PC-9 (cell line): ENCODE data around the gene CACHD1. TPM values are rescaled to one million over a fixed set of nuclear protein-coding genes. Genes with fewer than 3 reads are reported as not detected.

Experiments used
- BruUV-seq: library from RNA; stranded (reverse); fragments of 400-500 nt; replicated peaks from 2 replicates; lab custom pipeline; 2021; lab: Mats Ljungman, UMichigan
- CTCF ChIA-PET: fragments of 300-600 bp; sonication (Branson Sonifier 250); formaldehyde crosslinking; loops from one replicate; lab custom pipeline; 2022; ENCODE audit warnings: antibody characterized with exemption; lab: Charles Lee
- POLR2A ChIA-PET: fragments of 300-600 bp; sonication (Branson Sonifier 250); formaldehyde crosslinking; loops from one replicate; lab custom pipeline; 2022; ENCODE audit warnings: antibody characterized with exemption; ENCODE audit not compliant: unreplicated experiment; lab: Charles Lee
- DNase-seq, 2 experiments: peaks; one replicate each; pipeline versions ENCODE4 v3.0.0 to v3.0.0-alpha.2; 2015 to 2022; ENCODE audit warnings: mixed read lengths in 1 of 2
- H2AFZ ChIP-seq: fragments of 200-600 bp; sonication (generic); 2 replicates; pipeline ENCODE4 v1.8.1; 2017; ENCODE audit warnings: antibody characterized with exemption
- H3F3A ChIP-seq: fragments of 200-600 bp; sonication (generic); 2 replicates; pipeline ENCODE4 v1.8.1; 2017; ENCODE audit warnings: antibody characterized with exemption, mild to moderate bottlenecking, low read depth; ENCODE audit not compliant: insufficient read depth
- H3K27ac ChIP-seq: fragments of 200-600 bp; sonication (generic); 2 replicates; pipeline ENCODE4 v1.6.1; 2016; ENCODE audit warnings: mixed run types
- H3K27me3 ChIP-seq: fragments of 200-600 bp; sonication (generic); 2 replicates; pipeline ENCODE4 v1.6.1; 2016; ENCODE audit warnings: low read depth, mixed run types; ENCODE audit not compliant: insufficient read depth
- H3K36me3 ChIP-seq: fragments of 200-600 bp; sonication (generic); 2 replicates; pipeline ENCODE4 v1.6.1; 2016; ENCODE audit warnings: low read depth, mixed run types
- H3K4me1 ChIP-seq: fragments of 200-600 bp; sonication (generic); replicated peaks from 2 replicates; pipeline ENCODE4 v1.6.1; 2016; ENCODE audit warnings: mixed run types; ENCODE audit not compliant: insufficient read depth
- H3K4me2 ChIP-seq: fragments of 200-600 bp; sonication (generic); 2 replicates; pipeline ENCODE4 v1.6.1; 2017; ENCODE audit warnings: mixed run types
- H3K4me3 ChIP-seq: fragments of 200-600 bp; sonication (generic); 2 replicates; pipeline ENCODE4 v1.6.1; 2016; ENCODE audit warnings: mixed run types
- H3K79me2 ChIP-seq: fragments of 200-600 bp; sonication (generic); 2 replicates; pipeline ENCODE4 v1.6.1; 2017; ENCODE audit warnings: low read depth, mixed run types
- H3K9me2 ChIP-seq: fragments of 200-600 bp; sonication (generic); 2 replicates; pipeline ENCODE4 v1.8.1; 2017; ENCODE audit warnings: mild to moderate bottlenecking; ENCODE audit not compliant: insufficient read depth
- H3K9me3 ChIP-seq: fragments of 200-600 bp; sonication (generic); 2 replicates; pipeline ENCODE4 v1.8.1; 2016; ENCODE audit warnings: low read depth; ENCODE audit not compliant: insufficient read depth
- H4K20me1 ChIP-seq: fragments of 200-600 bp; sonication (generic); 2 replicates; pipeline ENCODE4 v1.8.1; 2017; ENCODE audit not compliant: insufficient read depth
- CTCF ChIP-seq: fragments of 200-600 bp; sonication (generic); conservative IDR thresholded peaks from 2 replicates; pipeline ENCODE4 v1.6.1; 2017; ENCODE audit warnings: mixed run types, antibody characterized with exemption, mild to moderate bottlenecking, moderate library complexity
- EZH2 ChIP-seq: fragments of 200-600 bp; sonication (generic); IDR thresholded peaks from 2 replicates; pipeline ENCODE4 v1.8.0; 2017; ENCODE audit warnings: antibody characterized with exemption, low read depth
- intact Hi-C: fragments of 100-400 bp; cut with micrococcal nuclease; formaldehyde crosslinking; loops from one replicate; pipeline ENCODE4 v1.10.0; 2022; ENCODE audit not compliant: unreplicated experiment
- total RNA-seq: library from RNA; stranded (reverse); gene quantifications from 2 replicates; pipeline ENCODE4 v1.2.3, GENCODE V29; 2021

CACHD1 gene
- total RNA-seq, 1 experiment from 2014 or later, result 3.1 TPM

- Histone ChIP-seq H2AFZ (no peak overlapping the region), H3K4me2 (no peak overlapping the region), H4K20me1 (no peaks in the 10 kb centered on the region), H3K4me1 (no peaks in the 10 kb centered on the region), H3K4me3 (no peak overlapping the region), H3K9me2 (no peaks in the 10 kb centered on the region), H3K27ac (no peak overlapping the region), H3K36me3 (no peaks in the 10 kb centered on the region), H3K9me3 (no peaks in the 10 kb centered on the region), H3F3A (no peaks in the 10 kb centered on the region), H3K27me3 (no peaks in the 10 kb centered on the region), H3K79me2 (no peaks in the 10 kb centered on the region)
- no peak for DNase-seq
- CTCF ChIA-PET, result interaction anchor here (0.6 kb wide), 2 partner anchors 13 to 47 kb away, joined by 5 read pairs; no protein-coding TSS in a partner anchor
- POLR2A ChIA-PET, result no interaction called here
- TF ChIP-seq CTCF (no peak), EZH2 (no peak)
- BruUV-seq, result no TSS peak
- intact Hi-C loops, result no loop called here
Measured at GRCh38 chr1:64721135-64721534, 251.2 kb downstream of the CACHD1 start.

- no peak overlapping the region for H2AFZ ChIP-seq
- H3K9me2 ChIP-seq, result no peaks in the 10 kb centered on the region
- H3K4me1 ChIP-seq, result no peaks in the 10 kb centered on the region
- no peaks in the 10 kb centered on the region for H3K27me3 ChIP-seq
- H3F3A ChIP-seq, result no peaks in the 10 kb centered on the region
- no peaks in the 10 kb centered on the region for H3K79me2 ChIP-seq
- no peak overlapping the region for H3K4me2 ChIP-seq
- no peak for DNase-seq
- H3K36me3 ChIP-seq, result no peaks in the 10 kb centered on the region
- ChIA-PET POLR2A (no interaction called here), CTCF (interaction anchor here (0.6 kb wide), 2 partner anchors 14 to 48 kb away, joined by 5 read pairs; no protein-coding TSS in a partner anchor)
- H4K20me1 ChIP-seq, result no peaks in the 10 kb centered on the region
- no peak for TF ChIP-seq CTCF
- TF ChIP-seq EZH2, result no peak
- no peaks in the 10 kb centered on the region for H3K9me3 ChIP-seq
- H3K27ac ChIP-seq, result no peak overlapping the region
- no TSS peak for BruUV-seq
- intact Hi-C loops, result no loop called here
- no peak overlapping the region for H3K4me3 ChIP-seq
Measured at GRCh38 chr1:64721576-64722145, 251.7 kb downstream of the CACHD1 start.

GRCh38 chr1:64727861-64728260, 257.9 kb downstream of the CACHD1 start:
- Histone ChIP-seq H3K4me2 (no peak overlapping the region), H3K27me3 (no peaks in the 10 kb centered on the region), H3K4me1 (no peaks in the 10 kb centered on the region), H3F3A (no peaks in the 10 kb centered on the region), H3K9me3 (no peaks in the 10 kb centered on the region), H3K36me3 (no peaks in the 10 kb centered on the region), H2AFZ (no peak overlapping the region), H3K4me3 (no peak overlapping the region), H3K79me2 (no peaks in the 10 kb centered on the region), H3K27ac (no peak overlapping the region), H4K20me1 (no peaks in the 10 kb centered on the region), H3K9me2 (no peaks in the 10 kb centered on the region)
- ChIA-PET POLR2A (no interaction called here), CTCF (no interaction called here)
- TF ChIP-seq CTCF (no peak), EZH2 (no peak)
- intact Hi-C loops, result no loop called here
- no peak for DNase-seq
- no TSS peak for BruUV-seq
